Urothelium cell line (cell line): ENCODE measurements around the gene KLF1.

Experiments
- DNase-seq: peaks from one replicate; pipeline ENCODE4 v3.0.0; 2011; ENCODE audit warnings: low spot score, mixed read lengths
- FAIRE-seq: peaks from 2 replicates; lab custom pipeline; 2011; peaks lifted over from hg19 to GRCh38; lab: Jason Lieb, UNC

The KLF1 gene

GRCh38 chr19:12838886-12839756 lies 47.9 kb downstream of the KLF1 start:
- FAIRE-seq (no peak), DNase-seq (no peak)

GRCh38 chr19:12838182-12838885 lies 48.7 kb downstream of the KLF1 start, which contains the start of gene MAST1:
Gene MAST1, plus strand, starts transcription at chr19:12838515. Its CDS starts 58 bp downstream, at chr19:12838573.
- DNase-seq (peak; percentile 85), FAIRE-seq (no peak)

GRCh38 chr19:12837225-12837624 lies 49.8 kb downstream of the KLF1 start:
- FAIRE-seq (no peak), DNase-seq (no peak)

- FAIRE-seq (no peak), DNase-seq (no peak)
Measured at GRCh38 chr19:12836529-12836863, 50.5 kb downstream of the KLF1 start.

- FAIRE-seq, result no peak
- no peak for DNase-seq
Measured at GRCh38 chr19:12834976-12835757, 51.8 kb downstream of the KLF1 start.

GRCh38 chr19:12834566-12834943 lies 52.4 kb downstream of the KLF1 start, which contains the start of gene RTBDN:
Gene RTBDN, minus strand, starts transcription at chr19:12834579. Its CDS starts 4,600 bp downstream, at chr19:12829979.
- FAIRE-seq (no peak), DNase-seq (no peak)
